Peyer's patch (tissue), 4 donors: ENCODE results near the gene MTA3. TPM values are rescaled to one million over a fixed set of nuclear protein-coding genes. Genes with fewer than 3 reads are reported as not detected.
A peak's percentile ranks its signal among the peaks of the same experiment; 100 is the strongest.

ENCODE experiments used
- DNase-seq, 3 donors: peaks; one replicate each; pipeline ENCODE4 v3.0.0-alpha.2; 2017 to 2019
- H3K27ac ChIP-seq, 4 donors: fragments of 200-600 bp; sonication (generic); one replicate each; pipeline ENCODE4 v1.5.1; 2016 to 2019
- H3K27me3 ChIP-seq, 2 donors: fragments of 200-600 bp; sonication (generic); one replicate each; pipeline ENCODE4 v1.5.1; 2019
- H3K36me3 ChIP-seq, 3 donors: fragments of 200-600 bp; sonication (generic); one replicate each; pipeline ENCODE4 v1.5.1; 2016 to 2019
- H3K4me1 ChIP-seq, 4 donors: fragments of 200-600 bp; sonication (generic); one replicate each; pipeline ENCODE4 v1.5.1; 2016 to 2019
- H3K4me3 ChIP-seq, 4 donors: fragments of 200-600 bp; sonication (generic); 1 replicate in 3 of 4; 2 replicates in 1 of 4; pipeline ENCODE4 v1.5.1; 2016 to 2019; ENCODE audit warnings: mild to moderate bottlenecking in 1 of 4
- H3K9me3 ChIP-seq, 4 donors: fragments of 200-600 bp; sonication (generic); one replicate each; pipeline ENCODE4 v1.5.1; 2016 to 2019; ENCODE audit warnings: mild to moderate bottlenecking in 1 of 4
- CTCF ChIP-seq, 6 experiments: fragments of 450-650 bp in 4 of 6; fragments of 200-600 bp in 2 of 6; sonication (generic) in 1 of 6; IDR thresholded peaks; one replicate each; pipeline ENCODE4 v1.5.1; 2017 to 2019; ENCODE audit warnings: antibody characterized with exemption in 6 of 6, mild to moderate bottlenecking in 3 of 6, moderate library complexity in 1 of 6
- POLR2A ChIP-seq, 2 donors: fragments of 450-650 bp; IDR thresholded peaks; one replicate each; pipeline ENCODE4 v1.5.1; 2017; ENCODE audit warnings: antibody characterized with exemption in 2 of 2, mild to moderate bottlenecking in 2 of 2, moderate library complexity in 2 of 2
- total RNA-seq, 4 donors: library from RNA; depleted of rRNA; stranded (reverse); fragments of >200 nt; gene quantifications; one replicate each; pipeline ENCODE4 v1.1.0, GENCODE V29; 2016

Gene MTA3
- total RNA-seq, 4 donors from 2014 or later = 20.0 to 87.5 (median 34.2) TPM

GRCh38 chr2:42744545-42745082, 176.2 kb downstream of the MTA3 start:
- Histone ChIP-seq H3K4me3 (no peak overlapping the region), H3K9me3 (no peaks in the 10 kb centered on the region), H3K4me1 (no peaks in the 10 kb centered on the region), H3K36me3 (no peaks in the 10 kb centered on the region), H3K27ac (no peak overlapping the region), H3K27me3 (no peaks in the 10 kb centered on the region)
- TF ChIP-seq CTCF (IDR thresholded peaks at IDR 0.05) (no peak), POLR2A (IDR thresholded peaks at IDR 0.05) (no peak)
- DNase-seq = no peak

- TF ChIP-seq CTCF (IDR thresholded peaks at IDR 0.05) (no peak), POLR2A (IDR thresholded peaks at IDR 0.05) (no peak)
- no peaks in the 10 kb centered on the region for H3K36me3 ChIP-seq
- H3K4me1 ChIP-seq = peaks cover 0 to 7% (median 2%) of the 10 kb centered on the region in 4 donors
- H3K27me3 ChIP-seq = no peaks in the 10 kb centered on the region
- no peak for DNase-seq
- H3K4me3 ChIP-seq = no peak overlapping the region
- no peak overlapping the region for H3K27ac ChIP-seq
- H3K9me3 ChIP-seq = no peaks in the 10 kb centered on the region
These were observed 179.0 kb downstream of the MTA3 start for GRCh38 chr2:42747422-42747821.

- Histone ChIP-seq H3K27ac (no peak overlapping the region), H3K36me3 (no peaks in the 10 kb centered on the region), H3K4me1 (peaks cover 0 to 12% (median 6%) of the 10 kb centered on the region in 4 donors), H3K27me3 (no peaks in the 10 kb centered on the region), H3K9me3 (no peaks in the 10 kb centered on the region), H3K4me3 (no peak overlapping the region)
- no peak for DNase-seq
- no peak for TF ChIP-seq CTCF (IDR thresholded peaks at IDR 0.05)
- TF ChIP-seq POLR2A (IDR thresholded peaks at IDR 0.05) = no peak
These were observed 180.4 kb downstream of the MTA3 start for GRCh38 chr2:42748840-42749239.

GRCh38 chr2:42752314-42752713, 183.9 kb downstream of the MTA3 start:
- DNase-seq = peak in 2 of 3 donors; percentile 74 to 75
- Histone ChIP-seq H3K9me3 (no peaks in the 10 kb centered on the region), H3K27ac (peak overlapping the region in 1 of 4 donors; percentile 28), H3K4me3 (no peak overlapping the region), H3K4me1 (peaks cover 0 to 12% (median 7%) of the 10 kb centered on the region in 4 donors), H3K36me3 (peaks cover 0 to 6% (median 0%) of the 10 kb centered on the region in 3 donors), H3K27me3 (no peaks in the 10 kb centered on the region)
- no peak for TF ChIP-seq POLR2A (IDR thresholded peaks at IDR 0.05)
- no peak for TF ChIP-seq CTCF (IDR thresholded peaks at IDR 0.05)

- H3K4me3 ChIP-seq = no peak overlapping the region
These were observed 184.7 kb downstream of the MTA3 start for GRCh38 chr2:42752816-42753813.

More at GRCh38 chr2:42752816-42753813, 184.7 kb downstream of the MTA3 start:
- peak in 1 of 3 donors; percentile 41 for DNase-seq
- H3K27ac ChIP-seq = peak overlapping the region in 1 of 4 donors; percentile 56
- no peak for TF ChIP-seq POLR2A (IDR thresholded peaks at IDR 0.05)
- TF ChIP-seq CTCF (IDR thresholded peaks at IDR 0.05) = no peak
- H3K36me3 ChIP-seq = peaks cover 0 to 6% (median 0%) of the 10 kb centered on the region in 3 donors
- H3K4me1 ChIP-seq = peaks cover 0 to 12% (median 7%) of the 10 kb centered on the region in 4 donors
- H3K27me3 ChIP-seq = no peaks in the 10 kb centered on the region
- no peaks in the 10 kb centered on the region for H3K9me3 ChIP-seq
